Right lobe of liver (tissue), 6 donors: Measurements from ENCODE around the gene TRIO. TPM values are rescaled to one million over a fixed set of nuclear protein-coding genes. Genes with fewer than 3 reads are reported as not detected.

Experiments
- ATAC-seq, 4 donors: fragments of 200-7000 bp; cut with Tn5 transposase; one replicate each; pipeline ENCODE4 v1.9.1; 2020; ENCODE audit warnings: mild to moderate bottlenecking in 4 of 4, moderate library complexity in 4 of 4
- DNase-seq, 3 donors: peaks; one replicate each; pipeline ENCODE4 v3.0.0-alpha.2; 2020
- H3K27ac ChIP-seq, 3 donors: fragments of 200-600 bp; one replicate each; pipeline ENCODE4 v1.8.0; 2022
- H3K27me3 ChIP-seq, 2 donors: fragments of 200-600 bp; one replicate each; pipeline ENCODE4 v1.8.0; 2022
- H3K36me3 ChIP-seq, 4 donors: fragments of 200-600 bp; sonication (generic) in 1 of 4; one replicate each; pipeline versions ENCODE4 v1.5.1 to v1.8.0; 2017 to 2022; ENCODE audit warnings: control low read depth in 1 of 4
- H3K4me1 ChIP-seq, 4 donors: fragments of 200-600 bp; sonication (generic) in 1 of 4; one replicate each; pipeline versions ENCODE4 v1.5.1 to v1.8.0; 2017 to 2022; ENCODE audit warnings: control low read depth in 1 of 4
- H3K4me3 ChIP-seq, 3 donors: fragments of 200-600 bp; one replicate each; pipeline ENCODE4 v1.8.0; 2022
- H3K9me3 ChIP-seq, 4 donors: fragments of 200-600 bp; sonication (generic) in 1 of 4; one replicate each; pipeline versions ENCODE4 v1.5.1 to v1.8.0; 2017 to 2022; ENCODE audit warnings: control low read depth in 1 of 4
- POLR2A ChIP-seq: fragments of 450-650 bp; IDR thresholded peaks from one replicate; pipeline ENCODE4 v1.6.1; 2017; ENCODE audit warnings: antibody characterized with exemption, mild to moderate bottlenecking
- WGBS: methylation state at CpG from one replicate; pipeline ENCODE4 v1.1.6; 2018; ENCODE audit warnings: low coverage, low lambda C conversion rate; ENCODE audit not compliant: insufficient coverage; ENCODE audit errors: missing lambda C conversion rate; 5-methylcytosine and 5-hydroxymethylcytosine counted together
- intact Hi-C, 2 donors: fragments of 100-400 bp; cut with DNase I; formaldehyde crosslinking; loops; one replicate each; pipeline versions ENCODE4 v1.11.2 to v1.14.1; 2022
- total RNA-seq, 6 experiments: library from RNA; depleted of rRNA in 2 of 6; stranded (reverse); fragments of >200 nt in 2 of 6; fragmentation: NEBNext Ultra II Directional in 3 of 6; extraction: Animal tissue kit (Norgen Biotek cat#: 25700) in 3 of 6; gene quantifications; one replicate each; pipeline versions ENCODE4 v1.1.0 to v1.2.4, GENCODE V29; 2016 to 2023
- TF ChIP-seq, protein P1 (sequence below), 4 donors: fragments of 200-600 bp in 3 of 4; fragments of 450-650 bp in 1 of 4; IDR thresholded peaks; one replicate each; pipeline versions ENCODE4 v1.5.1 to v1.8.0; 2016 to 2022; ENCODE audit warnings: antibody characterized with exemption in 4 of 4, mild to moderate bottlenecking in 2 of 4
- donor health status: DM: no; HTN: yes; CAD: no.
- donor health status: DM: no; HTN: no; CAD: no.
- donor health status: DM: no; HTN: no; CAD: no.
- donor health status: DM: no; HTN: yes; CAD: no.
- donor health status: DM: no; HTN: yes; CAD: no.

The TRIO gene
- total RNA-seq, 6 experiments from 2014 or later, result 34.7 to 63.5 (median 50.2) TPM

DNA sequence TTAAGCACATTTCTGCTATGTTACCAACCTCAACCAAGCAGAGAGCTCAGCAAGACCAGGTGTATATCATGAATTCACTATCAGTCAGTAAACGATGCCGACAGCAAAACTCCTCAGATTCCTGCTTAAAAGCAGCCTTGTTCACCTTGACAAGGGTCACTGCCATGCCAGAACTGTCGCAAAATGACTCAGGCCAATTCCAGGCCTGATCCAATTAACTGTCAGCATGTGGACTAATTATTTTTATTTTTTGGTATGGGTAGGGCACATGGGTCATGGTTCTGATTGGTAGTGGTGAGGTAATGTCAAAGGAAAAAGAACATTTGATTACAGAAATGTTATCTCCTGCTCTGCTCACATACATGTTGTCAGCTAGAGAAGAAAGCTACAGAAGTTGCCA lies 224.2 kb downstream of the TRIO start:
- Histone ChIP-seq H3K27ac (no peak overlapping the region), H3K4me1 (no peaks in the 10 kb centered on the region), H3K9me3 (no peaks in the 10 kb centered on the region), H3K4me3 (no peak overlapping the region), H3K27me3 (no peaks in the 10 kb centered on the region), H3K36me3 (peaks cover 0 to 76% (median 33%) of the 10 kb centered on the region in 4 donors)
- DNase-seq (no peak), ATAC-seq (no peak)
- intact Hi-C loops, result no loop called here
- TF ChIP-seq, protein P1, sequence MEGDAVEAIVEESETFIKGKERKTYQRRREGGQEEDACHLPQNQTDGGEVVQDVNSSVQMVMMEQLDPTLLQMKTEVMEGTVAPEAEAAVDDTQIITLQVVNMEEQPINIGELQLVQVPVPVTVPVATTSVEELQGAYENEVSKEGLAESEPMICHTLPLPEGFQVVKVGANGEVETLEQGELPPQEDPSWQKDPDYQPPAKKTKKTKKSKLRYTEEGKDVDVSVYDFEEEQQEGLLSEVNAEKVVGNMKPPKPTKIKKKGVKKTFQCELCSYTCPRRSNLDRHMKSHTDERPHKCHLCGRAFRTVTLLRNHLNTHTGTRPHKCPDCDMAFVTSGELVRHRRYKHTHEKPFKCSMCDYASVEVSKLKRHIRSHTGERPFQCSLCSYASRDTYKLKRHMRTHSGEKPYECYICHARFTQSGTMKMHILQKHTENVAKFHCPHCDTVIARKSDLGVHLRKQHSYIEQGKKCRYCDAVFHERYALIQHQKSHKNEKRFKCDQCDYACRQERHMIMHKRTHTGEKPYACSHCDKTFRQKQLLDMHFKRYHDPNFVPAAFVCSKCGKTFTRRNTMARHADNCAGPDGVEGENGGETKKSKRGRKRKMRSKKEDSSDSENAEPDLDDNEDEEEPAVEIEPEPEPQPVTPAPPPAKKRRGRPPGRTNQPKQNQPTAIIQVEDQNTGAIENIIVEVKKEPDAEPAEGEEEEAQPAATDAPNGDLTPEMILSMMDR (IDR thresholded peaks at IDR 0.05), result no peak
- TF ChIP-seq POLR2A, result no peak
- whole genome bisulfite sequencing, result 95% methylated on average over 3 of the region's 3 CpGs

DNA sequence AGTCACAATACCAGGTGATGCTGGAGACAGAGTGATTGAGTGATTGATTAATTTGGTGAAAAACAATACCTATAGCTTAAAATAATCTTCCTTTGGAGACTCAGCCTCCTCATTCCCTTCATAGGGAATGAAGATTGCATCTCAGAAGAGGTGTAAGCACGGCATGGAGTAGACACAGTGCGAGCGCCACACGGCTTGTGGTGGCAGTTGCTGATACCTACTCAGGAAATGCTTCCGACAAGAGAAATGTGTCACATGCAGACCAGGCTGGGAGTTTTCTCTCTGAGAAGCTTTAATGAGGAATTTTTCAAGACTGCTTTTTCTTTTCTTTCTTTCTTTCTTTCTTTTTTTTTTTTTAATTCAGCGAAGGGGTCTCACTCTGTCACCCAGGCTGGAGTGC lies 226.6 kb downstream of the TRIO start:
- no peak overlapping the region for H3K4me3 ChIP-seq
- DNase-seq (no peak), ATAC-seq (no peak)
- WGBS, result 76% methylated on average over 6 of the region's 6 CpGs
- no peaks in the 10 kb centered on the region for H3K4me1 ChIP-seq
- no peak overlapping the region for H3K27ac ChIP-seq
- H3K27me3 ChIP-seq, result no peaks in the 10 kb centered on the region
- no peaks in the 10 kb centered on the region for H3K9me3 ChIP-seq
- H3K36me3 ChIP-seq, result peaks cover 0 to 62% (median 25%) of the 10 kb centered on the region in 4 donors
- no peak for TF ChIP-seq POLR2A
- TF ChIP-seq, protein P1 (IDR thresholded peaks at IDR 0.05), result no peak
- intact Hi-C loops, result no loop called here

DNA sequence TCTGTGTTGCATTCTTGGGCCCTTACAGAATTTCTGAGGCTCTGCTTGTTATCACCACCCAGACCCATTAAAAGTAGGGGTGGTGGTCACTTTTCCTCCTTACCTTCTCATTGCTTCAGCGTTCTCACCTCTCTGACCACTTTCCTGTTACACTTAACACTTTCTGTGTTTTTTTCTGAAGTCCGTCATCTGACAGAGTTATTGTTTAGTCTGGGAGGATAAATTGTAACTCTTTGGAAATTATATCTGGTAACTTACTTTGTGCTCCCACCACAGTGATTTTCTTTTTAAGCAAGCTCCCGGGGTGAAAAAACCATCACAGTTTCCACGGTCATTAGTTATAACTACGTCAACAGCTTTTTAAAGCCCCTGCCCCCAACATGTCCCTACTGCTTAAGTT lies 227.2 kb downstream of the TRIO start:
- Histone ChIP-seq H3K9me3 (no peaks in the 10 kb centered on the region), H3K36me3 (peaks cover 0 to 57% (median 22%) of the 10 kb centered on the region in 4 donors), H3K27ac (no peak overlapping the region), H3K27me3 (no peaks in the 10 kb centered on the region), H3K4me1 (no peaks in the 10 kb centered on the region), H3K4me3 (no peak overlapping the region)
- no peak for TF ChIP-seq POLR2A
- TF ChIP-seq, protein P1 (IDR thresholded peaks at IDR 0.05), result no peak
- intact Hi-C loops, result no loop called here
- ATAC-seq, result no peak
- WGBS, result 92% methylated on average over 5 of the region's 5 CpGs
- DNase-seq, result no peak

DNA sequence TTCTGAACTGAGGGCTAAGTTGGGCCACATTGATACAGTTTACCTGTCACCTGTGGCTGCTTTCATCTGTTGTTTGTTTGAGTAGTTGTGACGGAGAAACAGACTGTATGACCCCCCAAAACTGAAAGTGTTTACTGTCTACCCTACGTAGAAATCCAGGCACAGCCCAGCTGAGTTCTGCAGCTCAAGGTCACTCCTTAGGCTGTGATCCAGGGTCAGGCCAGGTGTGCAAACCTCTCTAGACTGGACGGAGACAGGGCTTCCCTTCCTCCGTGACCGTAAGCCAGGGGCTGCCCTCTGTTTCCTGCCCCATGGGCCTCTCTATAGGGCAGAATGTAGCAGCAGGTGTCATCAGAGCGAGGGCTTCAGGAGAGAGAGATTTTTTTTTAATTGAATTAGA lies 230.5 kb downstream of the TRIO start:
- H3K27ac ChIP-seq, result no peak overlapping the region
- 61% methylated on average over 6 of the region's 6 CpGs for WGBS
- intact Hi-C loops, result no loop called here
- peaks cover 0 to 50% (median 17%) of the 10 kb centered on the region in 4 donors for H3K36me3 ChIP-seq
- DNase-seq (no peak), ATAC-seq (peak; percentile 29 to 57 (median 34))
- H3K4me1 ChIP-seq, result no peaks in the 10 kb centered on the region
- H3K4me3 ChIP-seq, result no peak overlapping the region
- TF ChIP-seq POLR2A, result no peak
- TF ChIP-seq, protein P1 (IDR thresholded peaks at IDR 0.05), result no peak
- H3K27me3 ChIP-seq, result no peaks in the 10 kb centered on the region
- no peaks in the 10 kb centered on the region for H3K9me3 ChIP-seq

DNA sequence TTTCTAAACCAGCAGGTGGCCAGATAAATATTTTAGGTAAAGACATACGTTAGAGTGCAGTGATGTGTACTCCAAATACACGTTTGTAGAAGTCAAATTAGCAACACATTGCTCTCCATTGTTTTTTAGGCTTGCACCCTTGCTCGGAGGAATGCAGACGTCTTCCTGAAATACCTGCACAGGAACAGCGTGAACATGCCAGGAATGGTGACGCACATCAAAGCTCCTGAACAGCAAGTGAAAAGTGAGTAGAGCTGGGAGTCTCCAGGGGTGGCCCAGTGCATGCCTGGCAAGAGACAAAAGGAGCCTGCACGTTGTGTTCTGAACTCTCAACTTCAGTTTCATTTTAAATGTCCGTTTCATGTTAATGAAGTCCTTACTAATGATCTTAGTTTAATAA lies 231.0 kb downstream of the TRIO start:
- Histone ChIP-seq H3K9me3 (no peaks in the 10 kb centered on the region), H3K36me3 (peaks cover 2 to 50% (median 17%) of the 10 kb centered on the region in 4 donors)
- ATAC-seq, result no peak

More for the DNA sequence above, 231.0 kb downstream of the TRIO start:
- TF ChIP-seq, protein P1 (IDR thresholded peaks at IDR 0.05), result no peak
- TF ChIP-seq POLR2A, result no peak
- no peaks in the 10 kb centered on the region for H3K27me3 ChIP-seq
- no peak overlapping the region for H3K27ac ChIP-seq
- no peaks in the 10 kb centered on the region for H3K4me1 ChIP-seq
- DNase-seq, result no peak
- 78% methylated on average over 7 of the region's 8 CpGs for WGBS
- no peak overlapping the region for H3K4me3 ChIP-seq
- intact Hi-C loops, result no loop called here
